ENCODE measurements around the gene FGL2. TPM values are rescaled to one million over a fixed set of nuclear protein-coding genes. Genes with fewer than 3 reads are reported as not detected.

FGL2 gene
- total RNA-seq, 4 donors from 2014 or later = 6.2 to 9.2 (median 8.2) TPM

GRCh38 chr7:77245015-77245755, 45.6 kb upstream of the FGL2 start:
- DNase-seq (ENCODE audit: low spot score in 2 of 2) = no peak
- no peaks in the 10 kb centered on the region for H3K9me3 ChIP-seq

DNA sequence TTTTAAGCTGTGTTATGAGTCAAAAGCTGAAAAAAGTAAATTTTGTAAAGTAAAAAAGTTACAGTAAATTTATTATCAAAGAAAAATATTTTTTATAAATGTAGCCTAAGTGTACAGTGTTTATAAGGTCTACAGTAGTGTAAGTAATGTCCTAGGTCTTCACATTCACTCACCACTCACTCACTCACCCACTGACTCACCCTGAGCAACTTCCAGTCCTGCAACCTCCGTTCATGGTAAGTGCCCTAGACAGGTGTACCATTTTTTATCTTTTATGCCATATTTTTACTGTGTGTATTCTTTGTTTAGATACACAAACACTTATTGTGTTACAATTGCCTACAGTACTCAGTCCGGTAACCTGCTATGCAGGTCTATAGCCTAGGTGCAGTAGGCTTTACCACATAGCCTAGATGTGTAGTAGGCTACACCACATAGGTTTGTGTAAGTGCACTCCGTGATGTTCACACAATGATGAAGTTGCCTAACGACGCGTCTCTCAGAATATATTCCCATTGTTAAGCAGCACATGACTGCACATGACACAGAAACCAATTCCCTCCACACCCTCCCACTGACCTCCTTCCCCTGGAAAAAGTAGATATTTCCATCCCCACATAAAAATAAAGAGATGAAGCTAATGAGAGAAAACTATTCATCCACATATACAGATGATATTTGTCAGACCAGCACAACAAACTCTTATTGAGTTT, 44.8 kb upstream of the FGL2 start:
- no peak overlapping the region for H3K27ac ChIP-seq
- H3K4me3 ChIP-seq = no peak overlapping the region
- no peaks in the 10 kb centered on the region for H3K9me3 ChIP-seq
- no peak for DNase-seq (ENCODE audit: low spot score in 2 of 2)
- H3K36me3 ChIP-seq = peaks cover 10% of the 10 kb centered on the region
- peaks cover 2% of the 10 kb centered on the region for H3K4me1 ChIP-seq
- WGBS = 82% methylated on average over 6 of the region's 6 CpGs
- TF ChIP-seq, protein P1, sequence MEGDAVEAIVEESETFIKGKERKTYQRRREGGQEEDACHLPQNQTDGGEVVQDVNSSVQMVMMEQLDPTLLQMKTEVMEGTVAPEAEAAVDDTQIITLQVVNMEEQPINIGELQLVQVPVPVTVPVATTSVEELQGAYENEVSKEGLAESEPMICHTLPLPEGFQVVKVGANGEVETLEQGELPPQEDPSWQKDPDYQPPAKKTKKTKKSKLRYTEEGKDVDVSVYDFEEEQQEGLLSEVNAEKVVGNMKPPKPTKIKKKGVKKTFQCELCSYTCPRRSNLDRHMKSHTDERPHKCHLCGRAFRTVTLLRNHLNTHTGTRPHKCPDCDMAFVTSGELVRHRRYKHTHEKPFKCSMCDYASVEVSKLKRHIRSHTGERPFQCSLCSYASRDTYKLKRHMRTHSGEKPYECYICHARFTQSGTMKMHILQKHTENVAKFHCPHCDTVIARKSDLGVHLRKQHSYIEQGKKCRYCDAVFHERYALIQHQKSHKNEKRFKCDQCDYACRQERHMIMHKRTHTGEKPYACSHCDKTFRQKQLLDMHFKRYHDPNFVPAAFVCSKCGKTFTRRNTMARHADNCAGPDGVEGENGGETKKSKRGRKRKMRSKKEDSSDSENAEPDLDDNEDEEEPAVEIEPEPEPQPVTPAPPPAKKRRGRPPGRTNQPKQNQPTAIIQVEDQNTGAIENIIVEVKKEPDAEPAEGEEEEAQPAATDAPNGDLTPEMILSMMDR (IDR thresholded peaks at IDR 0.05) = no peak
- TF ChIP-seq POLR2AphosphoS5 (IDR thresholded peaks at IDR 0.05) = no peak
- no peaks in the 10 kb centered on the region for H3K27me3 ChIP-seq

More at GRCh38 chr7:77245015-77245755, 45.6 kb upstream of the FGL2 start:
- Histone ChIP-seq H3K27ac (no peak overlapping the region), H3K4me1 (peaks cover 2% of the 10 kb centered on the region), H3K36me3 (peaks cover 10% of the 10 kb centered on the region), H3K27me3 (no peaks in the 10 kb centered on the region), H3K4me3 (no peak overlapping the region)
- WGBS = 74% methylated on average over 7 of the region's 7 CpGs
- TF ChIP-seq POLR2A (IDR thresholded peaks at IDR 0.05) (no peak), EP300 (IDR thresholded peaks at IDR 0.05) (no peak), POLR2AphosphoS5 (IDR thresholded peaks at IDR 0.05) (no peak)
- TF ChIP-seq, protein P1 (IDR thresholded peaks at IDR 0.05) = no peak

GRCh38 chr7:77242554-77242953, 42.9 kb upstream of the FGL2 start:
- Histone ChIP-seq H3K27me3 (no peaks in the 10 kb centered on the region), H3K36me3 (peaks cover 10% of the 10 kb centered on the region), H3K27ac (no peak overlapping the region), H3K4me1 (peaks cover 2% of the 10 kb centered on the region), H3K4me3 (no peak overlapping the region), H3K9me3 (no peaks in the 10 kb centered on the region)
- no peak for DNase-seq (ENCODE audit: low spot score in 2 of 2)
- TF ChIP-seq EP300 (IDR thresholded peaks at IDR 0.05) (no peak), POLR2AphosphoS5 (IDR thresholded peaks at IDR 0.05) (no peak), POLR2A (IDR thresholded peaks at IDR 0.05) (no peak)
- TF ChIP-seq, protein P1 (IDR thresholded peaks at IDR 0.05) = no peak
- 78% methylated on average over 2 of the region's 2 CpGs for WGBS

DNA sequence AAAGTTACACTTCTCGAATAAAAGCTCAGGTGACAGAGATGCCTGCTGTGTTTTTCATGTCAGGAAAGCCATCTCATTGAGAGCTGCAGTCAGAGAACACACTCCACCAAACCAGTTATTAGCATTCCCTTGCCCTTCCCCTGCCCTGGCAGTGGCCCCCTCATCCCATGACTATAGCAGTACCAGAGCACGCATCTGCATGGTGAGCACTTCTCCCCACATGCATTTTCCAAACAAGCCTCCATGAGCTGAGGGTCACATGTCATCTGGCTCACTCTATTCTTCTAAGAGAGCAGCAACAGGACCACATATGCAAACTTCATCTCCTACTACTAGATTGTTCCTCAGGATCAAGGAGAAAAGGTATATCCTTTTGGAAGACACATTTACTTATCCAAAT, 42.4 kb upstream of the FGL2 start:
- Histone ChIP-seq H3K27me3 (no peaks in the 10 kb centered on the region), H3K4me3 (no peak overlapping the region), H3K4me1 (peaks cover 2% of the 10 kb centered on the region), H3K9me3 (no peaks in the 10 kb centered on the region), H3K36me3 (peaks cover 13% of the 10 kb centered on the region), H3K27ac (no peak overlapping the region)
- no peak for TF ChIP-seq POLR2AphosphoS5 (IDR thresholded peaks at IDR 0.05)
- TF ChIP-seq POLR2A (IDR thresholded peaks at IDR 0.05) = no peak
- TF ChIP-seq, protein P1 (IDR thresholded peaks at IDR 0.05) = no peak
- no peak for TF ChIP-seq EP300 (IDR thresholded peaks at IDR 0.05)
- 95% methylated on average over 2 of the region's 2 CpGs for WGBS
- no peak for DNase-seq (ENCODE audit: low spot score in 2 of 2)

- 95% methylated on average over 3 of the region's 3 CpGs for WGBS
- no peaks in the 10 kb centered on the region for H3K9me3 ChIP-seq
- TF ChIP-seq POLR2AphosphoS5 (IDR thresholded peaks at IDR 0.05) (no peak), POLR2A (IDR thresholded peaks at IDR 0.05) (no peak), EP300 (IDR thresholded peaks at IDR 0.05) (no peak)
- TF ChIP-seq, protein P1 (IDR thresholded peaks at IDR 0.05) = no peak
- peaks cover 13% of the 10 kb centered on the region for H3K36me3 ChIP-seq
- H3K27me3 ChIP-seq = no peaks in the 10 kb centered on the region
- H3K4me3 ChIP-seq = no peak overlapping the region
- H3K4me1 ChIP-seq = no peaks in the 10 kb centered on the region
- DNase-seq (ENCODE audit: low spot score in 2 of 2) = no peak
- no peak overlapping the region for H3K27ac ChIP-seq
Observed at GRCh38 chr7:77239471-77239870, 39.9 kb upstream of the FGL2 start.
